ENCODE results near the gene PCDHGB6.
"Not testable (repeated sequence)": the region's sequence is repeated elsewhere in the genome, so short reads cannot be mapped to it uniquely, and the experiment has no call there.

PCDHGB6 gene

DNA sequence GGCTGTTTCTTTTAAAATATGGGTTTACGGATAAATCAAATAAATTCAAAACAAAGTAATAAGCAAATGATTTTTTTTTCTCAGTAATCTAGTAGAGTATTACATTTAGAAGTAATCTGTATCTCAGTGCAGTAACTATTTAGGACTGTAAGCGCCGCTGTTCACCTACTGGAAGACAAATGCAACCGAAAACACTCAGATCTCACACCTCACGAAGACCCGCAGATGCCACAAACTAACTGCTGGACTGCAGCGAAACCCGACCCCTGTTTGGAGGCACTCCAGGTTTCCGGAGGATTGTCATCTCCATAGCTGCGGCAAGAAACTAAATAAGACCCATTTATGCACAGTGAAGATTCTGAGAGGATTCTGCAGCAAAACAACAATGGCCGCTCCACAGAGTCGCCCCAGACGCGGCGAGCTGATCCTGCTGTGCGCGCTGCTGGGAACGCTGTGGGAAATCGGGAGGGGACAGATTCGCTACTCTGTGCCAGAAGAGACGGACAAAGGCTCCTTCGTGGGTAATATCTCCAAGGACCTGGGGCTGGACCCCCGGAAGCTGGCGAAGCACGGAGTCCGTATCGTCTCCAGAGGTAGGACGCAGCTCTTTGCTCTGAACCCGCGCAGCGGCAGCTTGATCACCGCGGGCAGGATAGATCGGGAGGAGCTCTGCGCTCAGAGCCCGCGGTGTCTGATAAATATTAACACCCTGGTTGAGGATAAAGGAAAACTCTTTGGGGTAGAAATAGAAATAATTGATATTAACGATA lies 15.2 kb upstream of the PCDHGB6 start, which contains the start of gene PCDHGA8:
Gene PCDHGA8 (plus strand): TSS at position 205 of the 770 bp plus-strand sequence. CDS start 181 bp downstream, at position 386.
- no peak within 1 kb of the TSS for H3K4me3 ChIP-seq (replicated peaks; ENCODE audit: low read depth, low read length)
- no peak for DNase-seq (ENCODE audit: extremely low read depth, low read depth)

DNA sequence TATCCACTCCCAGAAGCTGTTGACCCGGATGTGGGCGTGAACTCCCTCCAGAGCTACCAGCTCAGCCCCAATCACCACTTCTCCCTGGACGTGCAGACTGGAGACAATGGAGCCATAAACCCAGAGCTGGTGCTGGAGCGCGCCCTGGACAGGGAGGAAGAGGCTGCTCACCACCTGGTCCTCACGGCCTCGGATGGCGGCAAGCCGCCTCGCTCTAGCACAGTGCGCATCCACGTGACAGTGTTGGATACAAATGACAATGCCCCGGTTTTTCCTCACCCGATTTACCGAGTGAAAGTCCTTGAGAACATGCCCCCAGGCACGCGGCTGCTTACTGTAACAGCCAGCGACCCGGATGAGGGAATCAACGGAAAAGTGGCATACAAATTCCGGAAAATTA lies 14.6 kb upstream of the PCDHGB6 start:
- no peak for TF ChIP-seq CTCF (IDR thresholded peaks at IDR 0.05; ENCODE audit: low read depth, low read length, missing control alignments)
- DNase-seq (ENCODE audit: extremely low read depth, low read depth), result no peak
- no peak overlapping the region for H3K4me3 ChIP-seq (replicated peaks; ENCODE audit: low read depth, low read length)

More for the DNA sequence above, 15.2 kb upstream of the PCDHGB6 start, which contains the start of gene PCDHGA8:
- peak; percentile 19 for TF ChIP-seq CTCF (IDR thresholded peaks at IDR 0.05; ENCODE audit: low read depth, low read length, missing control alignments)

GRCh38 chr5:141394401-141395187 lies 13.2 kb upstream of the PCDHGB6 start:
- not testable (repeated sequence) for H3K4me3 ChIP-seq (replicated peaks; ENCODE audit: low read depth, low read length); DNase-seq (ENCODE audit: extremely low read depth, low read depth)

- H3K4me3 ChIP-seq (replicated peaks; ENCODE audit: low read depth, low read length), result peak within 1 kb of the TSS; percentile 31
- not testable (repeated sequence) for DNase-seq (ENCODE audit: extremely low read depth, low read depth)
- TF ChIP-seq CTCF (IDR thresholded peaks at IDR 0.05; ENCODE audit: low read depth, low read length, missing control alignments), result peak; percentile 66
Observed at GRCh38 chr5:141397756-141398551, 9.9 kb upstream of the PCDHGB6 start, which contains the start of gene PCDHGB5. Gene PCDHGB5 (plus strand): TSS chr5:141397947. CDS start chr5:141398128, 181 bp downstream.

GRCh38 chr5:141398608-141399007 lies 9.2 kb upstream of the PCDHGB6 start:
- TF ChIP-seq CTCF (IDR thresholded peaks at IDR 0.05; ENCODE audit: low read depth, low read length, missing control alignments), result no peak
- DNase-seq (ENCODE audit: extremely low read depth, low read depth), result no peak
- H3K4me3 ChIP-seq (replicated peaks; ENCODE audit: low read depth, low read length), result no peak overlapping the region

DNA sequence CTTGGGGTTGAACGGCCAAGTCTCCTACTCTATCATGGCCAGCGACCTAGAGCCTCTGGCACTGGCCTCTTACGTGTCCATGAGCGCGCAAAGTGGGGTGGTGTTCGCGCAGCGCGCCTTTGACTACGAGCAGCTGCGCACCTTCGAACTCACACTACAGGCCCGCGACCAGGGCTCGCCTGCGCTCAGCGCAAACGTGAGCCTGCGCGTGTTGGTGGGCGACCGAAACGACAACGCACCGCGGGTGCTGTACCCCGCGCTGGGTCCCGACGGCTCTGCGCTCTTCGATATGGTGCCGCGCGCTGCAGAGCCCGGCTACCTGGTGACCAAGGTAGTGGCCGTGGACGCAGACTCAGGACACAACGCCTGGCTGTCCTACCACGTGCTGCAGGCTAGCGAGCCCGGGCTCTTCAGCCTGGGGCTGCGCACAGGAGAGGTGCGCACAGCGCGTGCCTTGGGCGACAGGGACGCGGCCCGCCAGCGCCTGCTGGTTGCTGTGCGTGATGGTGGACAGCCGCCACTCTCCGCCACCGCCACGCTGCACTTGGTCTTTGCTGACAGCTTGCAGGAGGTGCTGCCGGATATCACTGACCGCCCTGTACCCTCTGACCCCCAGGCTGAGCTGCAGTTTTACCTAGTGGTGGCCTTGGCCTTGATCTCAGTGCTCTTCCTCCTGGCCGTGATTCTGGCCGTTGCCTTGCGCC lies 8.1 kb upstream of the PCDHGB6 start:
- no peak for DNase-seq (ENCODE audit: extremely low read depth, low read depth)
- TF ChIP-seq CTCF (IDR thresholded peaks at IDR 0.05; ENCODE audit: low read depth, low read length, missing control alignments), result no peak
- H3K4me3 ChIP-seq (replicated peaks; ENCODE audit: low read depth, low read length), result no peak overlapping the region
